Left forelimb (tissue), 1 donor: ENCODE results near the gene ARL2BP.
A peak's percentile ranks its signal among the peaks of the same experiment; 100 is the strongest.
"Not testable (repeated sequence)": the region's sequence is repeated elsewhere in the genome, so short reads cannot be mapped to it uniquely, and the experiment has no call there.

Experiments
- DNase-seq: peaks from one replicate; pipeline ENCODE4 v3.0.0-alpha.2; 2018; ENCODE audit warnings: low spot score

Gene ARL2BP

DNA sequence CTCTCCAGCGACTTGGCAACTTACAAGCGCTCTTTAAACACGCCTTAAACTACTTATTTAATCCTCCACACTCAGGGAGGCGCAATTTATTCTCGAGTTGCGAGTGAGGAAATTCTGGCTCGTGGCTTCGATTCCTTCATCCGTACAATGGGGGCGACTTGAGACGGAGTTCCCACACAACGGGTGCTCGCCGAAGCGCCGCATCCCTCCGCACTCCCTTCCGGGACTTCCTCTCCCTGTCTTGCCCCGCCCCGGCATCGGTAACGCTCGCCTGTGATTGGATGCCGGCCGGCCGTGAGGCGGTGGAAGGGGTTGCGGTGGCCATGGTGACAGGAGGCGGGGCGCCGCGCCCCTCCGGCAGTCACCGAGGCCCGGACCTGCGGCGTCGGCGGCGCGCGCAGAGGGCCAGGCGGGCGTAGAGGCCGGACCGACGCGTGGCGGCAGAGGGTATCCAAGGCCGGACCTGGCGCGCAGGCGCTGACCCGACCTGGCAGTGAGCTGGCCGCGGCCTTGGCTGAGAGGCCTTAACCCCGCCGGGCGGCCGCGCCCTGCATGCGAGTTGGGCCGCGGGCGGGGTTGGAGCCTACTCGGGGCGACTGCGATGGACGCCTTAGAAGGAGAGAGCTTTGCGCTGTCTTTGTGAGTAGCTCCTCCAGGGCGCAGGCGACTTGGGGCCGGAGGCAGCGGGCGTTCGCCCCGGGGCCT is at the start of gene ARL2BP:
ARL2BP (plus strand) TSS at position 493 of the 705 bp plus-strand sequence; CDS start at position 602, 109 bp downstream.
- DNase-seq: peak; percentile 98

DNA sequence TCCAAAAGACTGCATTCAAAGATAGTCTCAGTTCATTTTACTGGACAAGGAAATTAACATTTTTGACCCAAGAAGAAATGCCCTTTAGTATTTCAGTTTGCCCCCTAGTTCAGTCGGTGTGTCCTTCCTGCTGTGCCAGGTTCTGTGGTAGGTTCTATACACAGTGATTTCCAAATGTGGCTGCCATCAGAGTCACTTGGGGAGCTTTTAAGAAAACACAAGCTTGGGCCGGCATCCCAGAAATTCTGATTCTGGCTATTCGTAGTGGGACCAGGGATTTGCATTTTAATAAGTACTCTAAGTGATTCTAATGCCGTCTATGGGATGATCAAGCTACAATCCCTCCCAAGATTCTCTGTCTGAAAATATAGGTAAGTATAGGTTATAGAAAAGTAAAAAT is 48.8 kb upstream of the ARL2BP start:
- DNase-seq: no peak

DNA sequence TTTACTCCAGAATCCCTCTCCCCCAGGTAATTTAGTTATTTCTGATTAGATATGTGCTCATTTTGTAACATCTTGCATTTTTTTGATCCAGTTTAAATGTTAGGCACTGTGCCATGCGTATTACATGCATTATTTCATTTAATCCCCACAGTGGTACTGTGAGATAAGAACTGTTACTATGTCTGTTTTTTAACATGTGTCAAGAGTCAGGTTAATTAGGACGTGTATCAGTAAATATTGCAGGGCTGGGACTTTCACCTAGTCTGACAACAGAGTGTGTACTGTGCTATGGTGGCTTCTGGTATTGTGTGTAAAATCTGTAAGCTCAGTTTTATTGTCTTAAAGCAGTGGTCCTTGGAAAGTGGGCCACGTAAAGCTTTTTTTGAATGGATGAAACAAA is 48.3 kb upstream of the ARL2BP start:
- DNase-seq: no peak

DNA sequence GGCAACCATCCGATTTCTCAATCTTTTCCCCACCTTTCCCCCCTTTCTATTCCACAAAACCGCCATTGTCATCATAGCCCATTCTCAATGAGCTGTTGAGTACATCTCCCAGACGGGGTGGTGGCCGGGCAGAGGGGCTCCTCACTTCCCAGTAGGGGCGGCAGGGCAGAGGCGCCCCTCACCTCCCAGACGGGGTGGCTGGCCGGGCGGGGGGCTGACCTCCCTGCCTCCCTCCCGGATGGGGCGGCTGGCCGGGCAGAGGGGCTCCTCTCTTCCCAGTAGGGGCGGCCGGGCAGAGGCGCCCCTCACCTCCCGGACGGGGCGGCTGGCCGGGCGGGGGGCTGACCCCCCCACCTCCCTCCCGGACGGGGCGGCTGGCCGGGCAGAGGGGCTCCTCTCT is 44.7 kb upstream of the ARL2BP start:
- DNase-seq: not testable (repeated sequence)

DNA sequence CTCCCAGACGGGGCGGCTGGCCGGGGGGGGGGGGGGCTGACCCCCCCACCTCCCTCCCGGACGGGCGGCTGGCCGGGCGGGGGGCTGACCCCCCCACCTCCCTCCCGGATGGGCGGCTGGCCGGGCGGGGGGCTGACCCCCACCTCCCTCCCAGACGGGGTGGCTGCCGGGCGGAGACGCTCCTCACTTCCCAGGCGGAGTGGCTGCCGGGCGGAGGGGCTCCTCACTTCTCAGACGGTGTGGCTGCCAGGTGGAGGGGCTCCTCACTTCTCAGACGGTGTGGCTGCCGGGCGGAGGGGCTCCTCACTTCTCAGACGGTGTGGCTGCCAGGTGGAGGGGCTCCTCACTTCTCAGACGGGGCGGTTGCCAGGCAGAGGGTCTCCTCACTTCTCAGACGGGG is 44.1 kb upstream of the ARL2BP start:
- not testable (repeated sequence) for DNase-seq

DNA sequence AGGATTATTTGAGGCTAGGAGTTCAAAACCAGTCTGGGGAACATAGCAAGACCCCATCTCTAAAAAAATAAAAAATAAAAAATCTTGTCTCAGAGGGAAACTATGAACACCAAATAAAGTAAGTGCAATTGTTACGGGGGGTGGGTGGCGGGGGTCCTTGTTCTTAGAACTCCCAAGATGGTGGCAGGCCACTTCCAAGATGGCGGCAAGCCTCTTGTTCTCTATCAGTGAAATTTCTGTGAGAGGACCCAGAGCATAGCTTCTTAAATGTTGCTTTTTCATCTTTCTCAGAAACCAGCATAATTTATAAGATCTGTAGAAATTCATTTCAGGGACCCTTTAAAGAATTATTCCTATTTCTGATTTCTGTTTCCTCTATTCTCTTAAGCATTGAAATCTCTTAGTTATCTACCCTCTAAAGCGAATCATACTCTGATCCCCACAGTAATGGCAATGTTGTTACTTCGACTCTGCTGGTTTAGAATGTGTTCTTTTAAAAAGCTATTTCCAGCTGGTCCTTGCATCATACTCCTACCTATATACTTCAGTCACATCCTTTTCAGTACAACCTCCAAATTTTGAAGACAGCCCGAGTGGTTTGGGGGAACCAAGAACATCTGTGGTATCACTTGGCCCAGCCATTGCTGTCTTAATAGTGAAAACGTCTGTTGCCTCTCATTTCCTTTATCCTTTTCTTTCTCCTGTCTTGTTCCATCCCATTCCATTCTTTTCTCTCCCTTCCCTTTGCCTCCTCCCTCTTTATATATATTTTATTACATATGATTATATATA is 42.8 kb upstream of the ARL2BP start:
- DNase-seq: no peak

DNA sequence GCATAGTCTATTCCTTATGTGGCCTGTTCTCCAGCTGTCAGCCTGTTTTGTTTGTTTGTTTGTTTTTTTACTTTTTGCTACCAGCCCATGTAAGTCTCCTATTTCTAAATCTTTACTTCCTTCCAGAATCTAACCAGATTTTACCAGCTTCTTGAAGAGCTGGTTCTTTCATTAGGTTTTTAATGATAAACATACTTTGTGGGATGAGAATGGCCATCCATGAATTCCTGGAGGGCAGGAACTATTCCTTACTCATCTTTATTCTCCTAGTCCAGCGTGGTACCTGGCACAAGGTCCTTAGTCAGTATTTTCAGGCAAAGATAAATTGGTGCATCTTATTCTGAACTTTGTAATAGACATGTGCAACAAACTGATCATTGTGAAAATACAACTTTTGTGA is 41.6 kb upstream of the ARL2BP start:
- DNase-seq: no peak

DNA sequence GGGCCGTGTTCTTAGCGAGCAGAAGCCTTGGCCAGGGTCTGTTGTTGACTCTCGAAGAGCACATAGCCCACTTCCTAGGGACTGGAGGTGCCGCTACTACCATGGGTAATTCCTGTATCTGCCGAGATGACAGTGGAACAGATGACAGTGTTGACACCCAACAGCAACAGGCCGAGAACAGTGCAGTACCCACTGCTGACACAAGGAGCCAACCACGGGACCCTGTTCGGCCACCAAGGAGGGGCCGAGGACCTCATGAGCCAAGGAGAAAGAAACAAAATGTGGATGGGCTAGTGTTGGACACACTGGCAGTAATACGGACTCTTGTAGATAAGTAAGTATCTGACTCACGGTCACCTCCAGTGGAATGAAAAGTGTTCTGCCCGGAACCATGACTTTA is 40.4 kb upstream of the ARL2BP start:
- no peak for DNase-seq

DNA sequence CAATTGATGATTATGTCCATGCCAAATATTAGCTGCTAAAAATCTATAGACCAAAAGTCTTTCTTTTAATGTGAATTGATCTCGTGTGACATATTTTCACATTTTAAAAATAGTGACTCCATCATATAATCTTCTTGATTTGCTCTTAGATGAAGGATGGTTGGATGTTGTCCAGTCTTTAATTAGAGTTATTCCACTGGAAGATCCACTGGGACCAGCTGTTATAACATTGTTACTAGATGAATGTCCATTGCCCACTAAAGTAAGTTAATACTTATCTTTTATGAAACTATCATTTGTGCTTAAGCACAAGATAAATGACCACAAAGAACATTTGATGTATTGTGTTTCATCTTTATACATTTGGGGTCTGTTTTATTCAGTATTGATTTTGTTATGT is 36.1 kb upstream of the ARL2BP start:
- no peak for DNase-seq

DNA sequence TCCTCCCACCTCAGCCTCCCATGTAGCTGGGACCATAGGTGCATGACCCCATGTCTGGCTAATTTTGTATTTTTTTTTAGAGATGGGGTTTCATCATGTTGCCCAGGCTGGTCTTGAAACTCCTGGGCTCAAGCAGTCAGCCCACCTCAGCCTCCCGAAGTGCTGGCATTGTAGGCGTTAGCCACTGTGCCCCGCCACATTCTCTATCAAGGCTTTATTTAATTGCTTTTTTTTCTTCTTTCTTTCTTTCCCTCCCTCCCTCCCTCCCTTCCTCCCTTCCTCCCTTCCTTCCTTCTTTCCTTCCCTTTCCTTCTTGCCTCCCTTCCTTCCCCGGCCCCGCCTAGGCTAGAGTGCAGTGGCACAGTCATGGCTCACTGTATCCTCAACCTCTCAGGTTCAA is 35.3 kb upstream of the ARL2BP start:
- no peak for DNase-seq

DNA sequence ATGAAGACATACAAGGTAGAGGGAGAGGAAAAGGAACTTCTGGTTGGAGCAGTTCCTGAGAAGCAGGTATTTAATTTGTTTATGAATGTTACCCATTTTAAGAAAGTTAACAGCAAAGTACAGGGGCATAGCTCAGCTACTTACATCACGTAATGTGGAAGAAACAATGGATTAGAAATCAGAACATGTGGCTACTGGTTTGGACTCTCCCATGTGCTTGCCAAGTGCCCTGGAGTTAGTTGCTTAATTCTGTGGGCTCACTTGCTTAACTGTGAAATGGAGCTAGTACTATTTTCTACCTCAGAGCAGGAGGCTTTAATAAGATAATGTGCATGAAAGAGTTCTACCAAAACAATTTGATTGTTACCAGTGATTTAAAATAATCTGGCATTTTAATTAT is 31.6 kb upstream of the ARL2BP start:
- DNase-seq: no peak

DNA sequence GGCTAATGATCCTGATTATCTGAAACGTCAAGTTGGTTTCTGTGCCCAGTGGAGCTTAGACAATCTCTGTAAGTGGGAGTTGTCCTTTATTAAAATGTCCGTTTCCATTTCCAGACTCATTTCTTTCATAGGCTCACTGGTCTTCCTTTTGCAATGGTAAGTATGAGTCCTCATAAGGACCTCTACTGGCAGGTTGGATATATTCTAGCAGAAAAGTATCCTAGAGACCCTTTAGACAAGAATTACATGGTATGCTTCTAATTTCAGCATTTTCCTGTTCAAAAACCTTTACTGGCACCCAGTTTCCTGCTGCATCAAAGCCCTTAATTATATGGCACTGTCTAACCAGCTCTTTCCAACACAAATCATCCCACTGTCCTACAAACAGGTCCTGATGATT is 28.1 kb upstream of the ARL2BP start:
- no peak for DNase-seq

DNA sequence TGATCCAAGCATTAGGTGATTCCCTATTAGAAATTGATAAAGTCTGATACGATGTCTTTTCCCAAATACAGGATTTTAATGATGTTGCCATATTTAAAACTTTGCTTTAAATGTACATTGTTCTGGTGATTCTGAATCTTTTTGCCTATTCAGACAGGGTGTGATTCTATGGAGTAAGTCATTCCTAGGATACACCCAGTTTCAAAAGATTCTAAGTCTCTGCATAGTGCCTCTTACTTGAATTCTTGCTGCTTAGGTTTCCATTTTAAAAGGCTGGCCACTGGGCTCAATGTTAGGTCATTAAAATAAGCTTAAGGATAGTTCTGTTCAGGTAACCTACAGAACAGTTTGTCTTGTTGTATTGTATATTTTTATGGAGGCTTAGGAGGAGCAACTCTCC is 22.0 kb upstream of the ARL2BP start:
- DNase-seq: no peak

DNA sequence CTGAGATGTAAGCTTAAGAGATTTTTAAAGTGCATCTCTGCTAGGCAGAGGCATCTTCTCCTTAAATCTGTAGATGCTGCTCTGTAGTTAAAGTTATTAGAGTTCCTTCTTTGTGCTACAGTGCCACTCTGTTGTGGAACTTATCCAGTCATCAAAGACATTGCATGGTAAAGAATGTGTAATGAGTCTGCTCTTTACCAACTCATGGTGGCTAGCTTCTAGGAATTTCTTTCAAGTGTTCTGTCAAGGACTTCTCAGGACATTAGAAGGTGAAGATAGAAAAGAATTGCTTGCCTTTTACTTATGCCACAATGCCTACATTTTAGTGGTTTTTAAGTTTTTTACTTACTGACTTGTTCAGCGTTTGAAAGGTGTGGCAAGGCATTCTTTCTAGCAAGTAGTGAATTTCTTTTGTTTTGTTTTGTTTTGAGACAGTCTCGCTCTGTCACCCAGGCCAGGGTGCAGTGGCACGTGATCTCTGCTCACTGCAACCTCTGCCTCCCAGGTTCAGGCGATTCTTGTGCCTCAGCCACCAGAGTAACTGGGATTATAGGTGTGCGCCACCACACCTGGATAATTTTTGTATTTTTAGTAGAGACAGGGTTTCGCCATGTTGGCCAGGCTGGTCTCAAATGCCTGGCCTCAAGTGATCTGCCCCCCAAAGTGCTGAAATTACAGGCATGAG is 20.3 kb upstream of the ARL2BP start:
- no peak for DNase-seq

DNA sequence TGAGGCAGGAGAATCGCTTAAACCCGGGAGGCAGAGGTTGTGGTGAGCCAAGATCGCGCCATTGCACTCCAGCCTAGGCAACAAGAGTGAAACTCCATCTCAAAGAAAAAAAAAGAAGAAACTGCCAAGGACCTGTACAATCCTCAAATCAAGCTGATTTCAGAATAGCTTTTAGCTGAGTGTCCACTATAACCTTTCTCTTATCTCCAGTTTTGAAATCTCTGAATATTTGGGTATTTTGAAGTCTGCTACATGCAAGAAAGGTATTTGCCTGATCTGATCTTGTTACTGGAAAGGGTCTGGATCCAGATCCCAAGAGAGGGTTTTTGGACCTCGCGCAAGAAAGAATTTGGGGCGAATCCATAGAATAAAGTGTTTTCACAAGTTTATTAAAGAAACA is 19.1 kb upstream of the ARL2BP start:
- no peak for DNase-seq

DNA sequence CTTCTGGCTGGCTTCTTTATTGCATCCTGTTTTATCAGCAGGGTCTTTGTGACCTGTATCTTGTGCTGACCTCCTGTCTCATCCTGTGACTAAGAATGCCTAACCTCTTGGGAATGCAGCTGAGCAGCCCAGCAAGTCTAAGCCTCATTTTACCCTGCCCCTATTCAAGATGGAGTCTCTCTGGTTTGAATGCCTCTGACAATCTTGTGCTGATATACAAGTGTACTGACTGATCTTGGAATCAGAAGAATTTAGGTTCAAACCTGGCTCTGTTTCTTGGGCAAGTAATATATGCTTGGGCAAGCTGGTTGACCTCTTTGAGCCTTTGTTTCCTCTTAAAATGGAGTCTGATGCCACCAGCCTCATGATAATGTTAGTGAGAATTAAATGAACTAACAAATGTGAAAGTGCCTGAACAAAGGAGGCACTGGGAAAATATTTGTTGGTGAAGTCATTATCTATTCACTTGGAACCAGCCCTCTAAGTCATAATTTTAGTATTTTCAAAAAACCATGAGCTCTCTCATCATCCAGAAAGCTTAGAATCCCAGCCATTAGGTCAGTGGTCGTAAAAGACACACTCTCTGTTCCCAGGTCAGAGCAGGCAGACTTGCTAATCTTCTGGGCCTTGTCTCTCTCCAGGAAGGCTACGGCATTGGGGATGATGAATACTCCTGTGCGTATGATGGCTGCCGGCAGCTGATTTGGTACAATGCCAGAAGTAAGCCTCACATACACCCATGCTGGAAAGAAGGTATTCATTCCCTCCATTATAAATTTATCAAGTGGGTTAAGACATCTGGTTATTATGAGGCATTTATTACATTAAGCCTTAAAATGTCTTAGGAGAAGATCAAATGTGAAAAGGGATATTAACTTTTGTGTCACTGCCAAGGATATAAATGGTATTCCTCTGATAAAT is 18.1 kb upstream of the ARL2BP start:
- DNase-seq: no peak

DNA sequence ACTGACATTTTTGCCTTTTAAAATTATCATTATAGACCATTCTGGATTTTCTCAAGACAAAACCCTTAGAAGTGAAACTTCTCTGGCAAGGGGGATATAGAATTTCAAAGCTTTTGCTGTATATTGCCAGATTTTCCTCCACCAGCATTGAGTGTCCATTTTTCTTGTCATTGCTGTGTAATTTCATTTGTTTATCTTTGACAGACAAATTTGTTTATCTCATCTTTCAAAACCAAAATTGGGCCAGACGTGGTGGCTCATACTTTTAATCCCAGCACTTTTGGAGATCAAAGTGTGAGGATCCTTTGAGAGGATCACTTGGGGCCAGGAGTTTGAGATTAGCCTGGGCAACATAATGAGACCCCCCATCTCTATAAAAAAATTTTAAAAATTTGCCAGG is 16.0 kb upstream of the ARL2BP start:
- DNase-seq: no peak

DNA sequence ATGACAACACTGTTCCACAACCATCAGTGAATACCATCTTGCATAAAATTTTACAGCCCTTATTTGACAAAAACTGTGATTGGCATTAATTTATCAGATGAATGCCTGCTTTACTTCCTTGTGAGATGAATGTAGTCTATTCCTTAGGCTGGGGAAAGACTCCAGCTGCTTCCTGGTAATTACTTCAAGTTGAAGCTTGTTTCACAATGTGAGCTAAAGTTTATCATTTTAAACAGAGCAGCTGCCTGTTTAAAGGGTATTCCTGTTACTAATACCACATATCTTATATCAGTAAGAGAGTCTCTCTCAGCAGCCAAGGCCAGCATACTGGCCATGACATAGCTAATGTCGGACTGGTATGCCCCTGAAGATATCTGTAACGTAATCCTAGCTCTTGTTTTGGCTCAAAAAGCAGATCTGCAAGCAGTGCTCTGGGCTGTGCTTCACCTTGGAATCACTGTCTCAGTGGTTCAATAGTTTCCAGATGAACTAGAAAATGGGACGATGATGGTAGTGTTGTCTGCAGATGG is 13.2 kb upstream of the ARL2BP start:
- no peak for DNase-seq

DNA sequence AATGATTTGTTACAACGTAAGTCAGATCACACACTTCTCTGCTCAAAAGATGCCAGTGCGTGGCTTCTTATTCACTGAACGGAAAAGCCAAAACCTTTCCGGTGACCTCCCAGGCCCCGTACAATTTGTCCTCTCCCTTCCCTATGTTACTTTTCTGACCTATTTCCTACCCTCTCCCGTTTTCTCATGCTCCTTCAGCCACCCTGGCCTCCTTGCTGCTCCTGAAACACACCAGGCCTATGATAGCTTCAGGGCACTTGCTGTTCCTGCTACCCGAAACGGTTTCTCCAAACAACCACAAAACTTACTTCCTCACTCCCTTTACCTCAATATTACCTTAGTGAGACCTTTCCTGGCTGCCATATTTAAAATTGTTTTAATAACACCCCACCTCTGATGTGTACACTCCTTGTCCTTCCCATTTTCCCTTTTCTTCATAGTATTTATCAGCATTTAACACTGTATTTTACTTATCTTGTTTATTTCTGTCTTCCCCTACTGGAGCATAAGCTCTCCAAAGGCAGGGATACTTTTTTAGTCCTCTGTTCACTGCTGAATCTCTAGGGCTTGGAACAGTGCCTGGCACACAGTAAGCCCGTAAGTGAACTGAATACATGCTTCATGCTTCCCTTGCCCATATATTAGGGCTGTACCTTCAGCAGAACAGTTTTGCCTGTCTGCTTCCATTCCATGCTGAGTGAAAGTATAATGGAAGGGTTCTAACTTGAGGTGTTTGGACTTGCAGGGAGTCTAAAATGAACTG is 10.9 kb upstream of the ARL2BP start:
- no peak for DNase-seq

DNA sequence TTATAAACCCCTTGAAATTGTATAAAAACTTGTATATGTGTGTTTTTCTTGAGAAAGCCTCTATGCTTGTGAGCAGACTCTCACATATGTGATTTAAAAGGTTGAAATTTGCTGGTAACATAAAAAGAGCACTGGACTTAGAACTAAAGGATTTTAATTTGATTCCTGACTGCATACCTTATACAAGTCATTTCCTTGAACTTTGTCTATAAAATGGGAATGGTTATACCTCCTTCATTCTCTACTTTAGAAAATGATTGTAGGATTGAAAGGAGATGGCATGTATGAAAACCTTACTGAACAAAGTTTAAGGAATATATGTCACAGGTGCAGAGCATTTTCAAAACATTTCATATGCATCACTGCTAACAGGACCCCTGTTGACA is 10.4 kb upstream of the ARL2BP start:
- DNase-seq: no peak
